Stimulated activated CD4-positive, alpha-beta T cell treated with anti-CD3 and anti-CD28 coated beads, Interleukin-15, amount 100 ng/mL, for 1 hour (primary cell): Measurements from ENCODE around the gene UBAP2L.
"Not testable (repeated sequence)": the region's sequence is repeated elsewhere in the genome, so short reads cannot be mapped to it uniquely, and the experiment has no call there.

ENCODE experiments used
- DNase-seq, 2 donors: peaks; one replicate each; pipeline ENCODE4 v3.0.0-alpha.2; 2020; ENCODE audit warnings: low read depth in 1 of 2, low spot score in 1 of 2

UBAP2L gene

GRCh38 chr1:154241703-154242351 is 21.1 kb downstream of the UBAP2L start:
- no peak for DNase-seq

DNA sequence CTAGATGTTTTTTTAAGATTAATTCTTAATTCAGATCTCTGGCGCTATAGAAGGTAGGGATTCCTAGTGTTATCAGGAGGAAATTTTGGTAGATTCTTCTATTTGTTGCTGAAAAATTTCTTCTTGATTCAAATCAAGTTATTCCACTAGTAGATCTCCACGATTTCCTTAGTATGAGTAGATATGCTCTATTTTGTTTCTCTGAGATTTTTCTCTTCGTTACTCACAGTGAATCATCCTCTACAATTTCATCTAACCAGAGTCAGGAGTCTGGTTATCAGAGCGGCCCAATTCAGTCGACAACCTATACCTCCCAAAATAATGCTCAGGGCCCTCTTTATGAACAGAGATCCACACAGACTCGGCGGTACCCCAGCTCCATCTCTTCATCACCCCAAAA is 32.9 kb downstream of the UBAP2L start:
- no peak for DNase-seq

GRCh38 chr1:154256686-154257085 is 35.9 kb downstream of the UBAP2L start:
- DNase-seq: no peak

DNA sequence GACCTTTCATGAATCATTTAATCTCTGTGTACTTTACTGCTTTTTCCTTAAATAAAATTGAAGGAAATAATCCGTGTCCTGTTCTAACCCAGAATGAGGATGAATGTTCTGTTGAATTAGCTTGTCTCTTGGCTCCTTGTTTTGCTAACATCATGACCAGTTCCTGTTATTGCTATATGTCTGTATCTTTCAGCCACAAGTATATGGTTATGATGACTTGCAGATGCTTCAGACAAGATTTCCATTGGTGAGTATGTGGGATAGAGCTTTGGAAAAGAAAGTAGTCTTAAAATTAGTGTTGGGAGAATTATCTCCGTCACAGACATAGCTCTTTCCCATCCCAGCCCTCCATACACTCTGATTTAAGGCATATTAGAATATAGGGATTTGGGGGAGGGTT is 38.0 kb downstream of the UBAP2L start:
- DNase-seq: no peak

GRCh38 chr1:154260127-154260526 is 39.4 kb downstream of the UBAP2L start:
- no peak for DNase-seq

DNA sequence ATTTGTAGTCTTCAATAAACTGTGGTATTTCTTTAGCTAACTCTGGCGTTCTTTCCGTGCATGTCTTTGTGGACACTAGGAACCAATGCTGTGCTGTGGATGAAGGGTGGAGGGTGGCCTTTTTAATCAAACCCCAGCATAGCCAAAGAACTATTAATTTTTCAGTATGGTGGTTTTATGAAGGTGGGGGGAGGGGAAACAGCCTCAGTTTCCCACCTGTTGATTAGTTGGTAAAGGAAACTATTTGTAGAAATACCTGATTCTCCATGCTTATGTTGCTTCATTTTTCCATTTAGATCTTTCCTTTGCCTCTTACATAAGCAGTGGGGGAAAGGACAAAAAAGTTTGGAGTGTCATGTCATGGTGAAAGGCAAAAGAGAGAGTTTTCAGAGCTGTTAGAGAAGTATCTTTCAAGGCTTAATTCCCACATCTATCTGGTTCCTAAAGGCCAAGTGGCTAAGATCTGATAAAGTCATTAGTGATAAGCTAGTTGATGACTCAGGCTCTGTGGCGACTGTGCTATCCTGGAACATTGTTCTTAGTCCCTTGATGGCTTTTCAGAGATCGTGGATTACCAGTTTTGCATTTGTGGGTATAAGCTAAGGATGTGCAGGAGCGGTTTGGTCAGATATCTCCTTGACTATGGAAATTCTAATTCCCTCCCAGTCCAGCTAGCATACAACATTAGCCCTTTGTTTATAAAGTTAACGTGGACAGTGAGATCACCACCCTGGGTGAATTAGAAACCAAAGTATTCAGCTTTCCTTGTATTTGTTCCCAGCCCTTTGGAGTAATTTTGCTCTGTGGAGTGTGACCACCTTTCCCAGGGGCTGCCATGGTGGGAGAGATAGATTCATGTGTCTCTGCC is 42.9 kb downstream of the UBAP2L start:
- no peak for DNase-seq

DNA sequence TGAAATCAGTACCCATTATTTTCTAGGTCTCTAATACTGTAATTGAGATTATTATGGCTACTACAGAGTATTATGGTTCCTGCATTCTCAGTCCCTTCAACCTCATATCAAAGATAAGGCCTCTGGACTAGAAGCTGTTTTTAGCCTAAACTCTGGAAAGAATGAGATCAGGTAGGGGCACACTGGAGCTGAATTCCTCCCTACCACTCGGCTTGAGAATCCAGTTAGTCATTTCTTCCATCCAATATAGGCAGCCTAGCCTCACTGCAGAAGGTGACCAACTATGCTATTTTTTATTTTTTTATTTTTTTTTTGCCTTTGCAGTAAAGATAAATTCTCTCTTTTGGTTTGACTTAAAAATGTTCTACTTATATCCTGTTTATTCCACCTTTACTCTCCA is 43.7 kb downstream of the UBAP2L start:
- no peak for DNase-seq

GRCh38 chr1:154265586-154265985 is 44.8 kb downstream of the UBAP2L start:
- no peak for DNase-seq

- no peak for DNase-seq
Measured at GRCh38 chr1:154270833-154271232, 50.1 kb downstream of the UBAP2L start.

GRCh38 chr1:154272217-154272998 is 51.7 kb downstream of the UBAP2L start, which contains the start of gene HAX1:
TSS of gene HAX1 (plus strand) at chr1:154272629. CDS start at chr1:154272724, 95 bp downstream.
- DNase-seq: peak; percentile 93 to 95

DNA sequence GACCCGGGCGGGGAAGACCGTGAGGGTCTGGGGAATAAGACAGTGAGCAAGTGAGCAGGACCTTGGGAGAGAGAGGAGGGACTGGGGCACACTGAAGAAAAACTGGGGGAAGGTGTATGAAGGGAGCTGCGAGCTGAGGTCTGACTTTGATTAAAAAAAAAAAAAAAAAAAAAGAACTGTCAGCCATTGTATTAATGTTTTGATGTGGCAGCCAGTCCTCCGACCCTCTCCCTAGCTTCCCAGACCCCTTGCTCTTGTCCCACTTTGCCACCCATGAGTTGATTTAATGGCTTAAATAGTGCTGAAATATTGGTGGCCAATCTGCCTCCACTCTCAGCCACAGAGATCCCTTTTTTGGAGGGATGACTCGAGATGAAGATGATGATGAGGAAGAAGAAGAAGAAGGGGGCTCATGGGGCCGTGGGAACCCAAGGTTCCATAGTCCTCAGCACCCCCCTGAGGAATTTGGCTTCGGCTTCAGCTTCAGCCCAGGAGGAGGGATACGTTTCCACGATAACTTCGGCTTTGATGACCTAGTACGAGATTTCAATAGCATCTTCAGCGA is 52.3 kb downstream of the UBAP2L start:
- DNase-seq: no peak

DNA sequence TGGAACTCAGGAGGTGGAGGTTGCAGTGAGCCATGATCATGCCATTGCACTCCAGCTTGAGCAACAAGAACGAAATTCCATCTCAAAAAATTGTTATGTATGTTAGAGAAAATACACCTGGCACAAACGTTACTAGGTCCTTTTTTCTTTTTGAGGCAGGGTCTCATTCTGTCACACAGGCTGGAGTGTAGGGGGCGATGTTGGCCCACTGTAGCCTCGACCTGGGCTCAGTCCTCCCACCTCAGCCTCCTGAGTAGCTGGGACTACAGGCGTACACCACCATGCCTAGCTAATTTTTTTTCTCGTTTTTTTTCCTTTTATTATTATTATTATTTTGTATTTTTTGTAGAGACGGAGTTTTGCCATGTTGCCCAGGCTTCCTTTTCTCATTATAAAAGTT is 56.0 kb downstream of the UBAP2L start:
- DNase-seq: no peak

- not testable (repeated sequence) for DNase-seq
Measured at GRCh38 chr1:154287591-154287990, 66.8 kb downstream of the UBAP2L start.

GRCh38 chr1:154288661-154289060 is 67.9 kb downstream of the UBAP2L start:
- DNase-seq: no peak

DNA sequence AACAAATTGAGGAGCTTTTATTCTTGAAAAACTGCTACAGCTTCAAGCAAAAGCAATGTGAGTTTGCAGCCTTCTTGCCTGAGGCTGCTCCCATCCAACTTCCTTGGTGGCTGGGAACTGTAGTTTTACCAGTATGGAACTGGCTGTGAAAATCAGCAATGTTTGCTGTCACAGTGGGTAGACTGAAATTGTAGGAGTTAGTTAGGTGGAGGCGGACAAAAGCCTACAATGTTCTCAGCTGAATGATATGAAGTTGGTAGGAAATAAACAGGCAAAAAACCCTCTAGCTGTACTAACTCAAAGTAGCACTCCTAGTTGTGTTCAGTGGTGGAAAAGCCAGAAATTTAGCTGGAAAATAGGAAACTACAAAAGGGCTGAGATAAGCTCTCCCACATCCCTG is 70.2 kb downstream of the UBAP2L start:
- no peak for DNase-seq

GRCh38 chr1:154295408-154296235 is 74.9 kb downstream of the UBAP2L start:
- no peak for DNase-seq

DNA sequence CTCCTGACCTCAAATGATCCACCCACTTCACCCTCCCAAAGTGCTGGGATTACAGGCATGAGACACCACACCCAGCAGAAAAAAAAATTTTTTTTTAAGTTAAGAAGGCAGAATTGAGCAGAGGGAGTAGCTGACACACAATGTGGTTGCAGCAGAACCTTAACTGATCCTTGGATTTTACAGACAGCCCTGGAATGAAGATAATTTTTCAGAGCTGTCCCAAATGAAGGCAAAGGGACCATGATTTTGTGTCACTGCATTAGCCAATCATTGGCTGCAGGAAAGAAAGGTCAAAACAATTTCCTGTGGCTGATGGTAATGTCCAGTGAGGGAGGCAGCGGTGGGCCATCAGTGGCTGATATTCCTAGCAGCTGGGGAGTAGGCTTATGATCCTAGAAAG is 80.8 kb downstream of the UBAP2L start:
- DNase-seq: no peak

GRCh38 chr1:154304664-154305337 is 84.0 kb downstream of the UBAP2L start:
- DNase-seq: no peak

DNA sequence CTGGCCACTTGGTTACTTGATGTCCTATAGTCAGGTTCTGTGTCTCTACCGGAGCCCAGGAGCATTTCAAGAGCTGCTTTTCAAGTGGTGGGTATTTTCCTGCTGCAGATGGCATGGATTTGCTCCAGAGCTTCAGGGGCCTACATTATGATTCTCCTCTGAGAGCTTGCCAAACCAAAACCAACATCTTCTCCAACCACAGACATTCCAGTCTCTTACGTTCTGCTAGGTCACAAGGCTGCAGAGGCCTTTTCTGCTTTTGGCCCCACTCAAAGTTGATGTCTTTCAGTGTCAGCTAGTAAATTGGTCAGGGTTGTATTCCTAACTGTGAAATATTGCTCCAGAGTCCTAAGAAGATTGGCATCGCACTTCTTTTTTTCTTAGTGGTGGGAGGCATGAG is 85.4 kb downstream of the UBAP2L start:
- no peak for DNase-seq

DNA sequence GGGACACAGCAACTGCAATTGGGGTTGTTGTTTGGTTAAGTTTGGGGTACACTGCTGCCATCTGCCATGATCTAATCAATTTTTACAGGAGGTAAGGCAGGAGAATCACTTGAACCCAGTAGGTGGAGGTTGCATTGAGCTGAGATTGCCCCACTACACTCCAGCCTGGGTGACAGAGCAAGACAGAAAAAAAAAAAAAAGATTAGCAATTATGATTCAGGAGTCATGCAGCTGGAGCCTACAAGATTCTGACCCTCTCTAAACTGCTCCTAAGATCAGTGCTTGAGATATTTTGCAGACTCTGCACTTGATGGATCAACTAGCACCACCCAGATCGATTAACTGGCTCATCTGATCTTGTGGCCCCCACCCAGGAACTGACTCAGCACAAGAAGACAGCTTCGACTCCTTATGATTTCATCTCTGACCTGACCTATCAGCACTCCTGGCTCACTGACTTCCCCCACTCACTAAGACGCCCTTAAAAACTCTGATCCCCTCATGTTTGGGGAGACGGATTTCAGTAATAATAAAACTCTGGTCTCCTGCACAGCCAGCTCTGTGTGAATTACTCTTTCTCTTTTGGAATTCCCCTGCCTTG is 87.0 kb downstream of the UBAP2L start:
- not testable (repeated sequence) for DNase-seq
